Right lobe of liver (tissue), 6 donors: ENCODE measurements around the gene NR2F6. TPM values are rescaled to one million over a fixed set of nuclear protein-coding genes. Genes with fewer than 3 reads are reported as not detected.
"Not testable (repeated sequence)": the region's sequence is repeated elsewhere in the genome, so short reads cannot be mapped to it uniquely, and the experiment has no call there.

ENCODE experiments used
- ATAC-seq, 4 donors: fragments of 200-7000 bp; cut with Tn5 transposase; one replicate each; pipeline ENCODE4 v1.9.1; 2020; ENCODE audit warnings: mild to moderate bottlenecking in 4 of 4, moderate library complexity in 4 of 4
- DNase-seq, 3 donors: peaks; one replicate each; pipeline ENCODE4 v3.0.0-alpha.2; 2020
- H3K27ac ChIP-seq, 3 donors: fragments of 200-600 bp; one replicate each; pipeline ENCODE4 v1.8.0; 2022
- H3K27me3 ChIP-seq, 2 donors: fragments of 200-600 bp; one replicate each; pipeline ENCODE4 v1.8.0; 2022
- H3K36me3 ChIP-seq, 4 donors: fragments of 200-600 bp; sonication (generic) in 1 of 4; one replicate each; pipeline versions ENCODE4 v1.5.1 to v1.8.0; 2017 to 2022; ENCODE audit warnings: control low read depth in 1 of 4
- H3K4me1 ChIP-seq, 4 donors: fragments of 200-600 bp; sonication (generic) in 1 of 4; one replicate each; pipeline versions ENCODE4 v1.5.1 to v1.8.0; 2017 to 2022; ENCODE audit warnings: control low read depth in 1 of 4
- H3K4me3 ChIP-seq, 3 donors: fragments of 200-600 bp; one replicate each; pipeline ENCODE4 v1.8.0; 2022
- H3K9me3 ChIP-seq, 4 donors: fragments of 200-600 bp; sonication (generic) in 1 of 4; one replicate each; pipeline versions ENCODE4 v1.5.1 to v1.8.0; 2017 to 2022; ENCODE audit warnings: control low read depth in 1 of 4
- POLR2A ChIP-seq: fragments of 450-650 bp; IDR thresholded peaks from one replicate; pipeline ENCODE4 v1.6.1; 2017; ENCODE audit warnings: antibody characterized with exemption, mild to moderate bottlenecking
- WGBS: methylation state at CpG from one replicate; pipeline ENCODE4 v1.1.6; 2018; ENCODE audit warnings: low coverage, low lambda C conversion rate; ENCODE audit not compliant: insufficient coverage; ENCODE audit errors: missing lambda C conversion rate; 5-methylcytosine and 5-hydroxymethylcytosine counted together
- intact Hi-C, 2 donors: fragments of 100-400 bp; cut with DNase I; formaldehyde crosslinking; loops; one replicate each; pipeline versions ENCODE4 v1.11.2 to v1.14.1; 2022
- total RNA-seq, 6 experiments: library from RNA; depleted of rRNA in 2 of 6; stranded (reverse); fragments of >200 nt in 2 of 6; fragmentation: NEBNext Ultra II Directional in 3 of 6; extraction: Animal tissue kit (Norgen Biotek cat#: 25700) in 3 of 6; gene quantifications; one replicate each; pipeline versions ENCODE4 v1.1.0 to v1.2.4, GENCODE V29; 2016 to 2023
- TF ChIP-seq, protein P1 (sequence below), 4 donors: fragments of 200-600 bp in 3 of 4; fragments of 450-650 bp in 1 of 4; IDR thresholded peaks; one replicate each; pipeline versions ENCODE4 v1.5.1 to v1.8.0; 2016 to 2022; ENCODE audit warnings: antibody characterized with exemption in 4 of 4, mild to moderate bottlenecking in 2 of 4
- donor health status: DM: no; HTN: yes; CAD: no.
- donor health status: DM: no; HTN: no; CAD: no.
- donor health status: DM: no; HTN: no; CAD: no.
- donor health status: DM: no; HTN: yes; CAD: no.
- donor health status: DM: no; HTN: yes; CAD: no.

NR2F6 gene
- total RNA-seq, 6 experiments from 2014 or later: 48.5 to 105 (median 80.9) TPM

DNA sequence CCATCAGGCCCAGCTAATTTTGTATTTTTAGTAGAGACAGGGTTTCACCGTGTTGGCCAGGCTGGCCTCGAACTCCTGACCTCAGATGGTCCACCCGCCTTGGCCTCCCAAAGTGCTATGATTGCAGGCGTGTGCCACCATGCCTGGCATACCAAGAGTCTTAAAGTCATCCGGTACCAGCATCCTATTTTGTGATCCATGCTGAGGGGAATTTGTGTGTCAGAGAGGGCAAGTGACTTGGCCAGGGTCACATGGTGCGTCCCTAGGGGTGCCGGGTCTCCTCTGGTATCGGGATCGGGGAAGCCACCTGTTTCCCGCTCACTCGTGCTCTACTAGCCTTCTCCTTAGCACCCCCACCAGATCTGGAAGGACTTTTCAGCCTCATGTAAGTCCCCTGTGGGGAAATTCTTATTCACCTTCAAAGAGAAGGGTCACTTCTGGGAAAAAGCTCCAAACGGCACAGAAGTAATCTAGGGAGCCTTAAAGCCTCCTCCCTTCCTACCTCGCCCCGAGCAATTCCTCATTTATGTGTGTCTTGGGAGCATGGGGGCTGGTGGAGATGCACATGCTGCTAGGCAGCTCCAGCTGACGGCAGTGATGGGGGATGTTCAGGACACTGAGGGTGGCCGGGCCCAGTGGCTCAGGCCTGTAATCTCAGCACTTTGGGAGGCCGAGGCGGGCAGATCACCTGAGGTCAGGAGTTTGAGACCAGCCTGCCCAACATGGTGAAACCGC lies 29.9 kb upstream of the NR2F6 start:
- WGBS: 89% methylated on average over 12 of the region's 19 CpGs
- intact Hi-C loops: no loop called here

DNA sequence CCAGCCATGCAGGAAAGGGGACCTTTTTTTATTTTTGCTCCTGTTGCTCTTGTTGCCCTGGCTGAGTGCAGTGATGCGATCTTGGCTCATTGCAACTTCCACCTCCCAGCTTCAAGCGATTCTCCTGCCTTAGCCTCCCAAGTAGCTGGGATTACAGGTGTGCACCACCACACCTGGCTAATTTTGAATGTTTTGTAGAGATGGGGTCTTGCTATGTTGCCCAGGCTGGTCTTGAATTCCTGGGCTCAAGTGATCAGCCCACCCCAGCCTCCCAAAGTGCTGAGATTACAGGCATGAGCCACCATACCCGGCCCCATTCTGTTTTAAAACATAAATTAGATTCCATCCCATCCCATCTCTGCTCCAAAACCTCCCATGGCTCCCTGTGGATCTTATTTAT lies 29.2 kb upstream of the NR2F6 start:
- H3K9me3 ChIP-seq, ATAC-seq, intact Hi-C loops, H3K4me3 ChIP-seq, DNase-seq, H3K4me1 ChIP-seq, H3K27ac ChIP-seq, H3K27me3 ChIP-seq: not testable (repeated sequence)
- 93% methylated on average over 2 of the region's 3 CpGs for WGBS
- H3K36me3 ChIP-seq: peaks cover 0 to 33% (median 4%) of the 10 kb centered on the region in 4 donors

More for the DNA sequence above, 29.9 kb upstream of the NR2F6 start:
- ATAC-seq: no peak
- no peaks in the 10 kb centered on the region for H3K27me3 ChIP-seq
- no peaks in the 10 kb centered on the region for H3K4me1 ChIP-seq
- no peak for DNase-seq
- H3K36me3 ChIP-seq: peaks cover 0 to 33% (median 4%) of the 10 kb centered on the region in 4 donors
- H3K27ac ChIP-seq: no peak overlapping the region
- H3K4me3 ChIP-seq: no peak overlapping the region
- TF ChIP-seq, protein P1, sequence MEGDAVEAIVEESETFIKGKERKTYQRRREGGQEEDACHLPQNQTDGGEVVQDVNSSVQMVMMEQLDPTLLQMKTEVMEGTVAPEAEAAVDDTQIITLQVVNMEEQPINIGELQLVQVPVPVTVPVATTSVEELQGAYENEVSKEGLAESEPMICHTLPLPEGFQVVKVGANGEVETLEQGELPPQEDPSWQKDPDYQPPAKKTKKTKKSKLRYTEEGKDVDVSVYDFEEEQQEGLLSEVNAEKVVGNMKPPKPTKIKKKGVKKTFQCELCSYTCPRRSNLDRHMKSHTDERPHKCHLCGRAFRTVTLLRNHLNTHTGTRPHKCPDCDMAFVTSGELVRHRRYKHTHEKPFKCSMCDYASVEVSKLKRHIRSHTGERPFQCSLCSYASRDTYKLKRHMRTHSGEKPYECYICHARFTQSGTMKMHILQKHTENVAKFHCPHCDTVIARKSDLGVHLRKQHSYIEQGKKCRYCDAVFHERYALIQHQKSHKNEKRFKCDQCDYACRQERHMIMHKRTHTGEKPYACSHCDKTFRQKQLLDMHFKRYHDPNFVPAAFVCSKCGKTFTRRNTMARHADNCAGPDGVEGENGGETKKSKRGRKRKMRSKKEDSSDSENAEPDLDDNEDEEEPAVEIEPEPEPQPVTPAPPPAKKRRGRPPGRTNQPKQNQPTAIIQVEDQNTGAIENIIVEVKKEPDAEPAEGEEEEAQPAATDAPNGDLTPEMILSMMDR (IDR thresholded peaks at IDR 0.05): no peak
- TF ChIP-seq POLR2A: no peak
- H3K9me3 ChIP-seq: no peaks in the 10 kb centered on the region

DNA sequence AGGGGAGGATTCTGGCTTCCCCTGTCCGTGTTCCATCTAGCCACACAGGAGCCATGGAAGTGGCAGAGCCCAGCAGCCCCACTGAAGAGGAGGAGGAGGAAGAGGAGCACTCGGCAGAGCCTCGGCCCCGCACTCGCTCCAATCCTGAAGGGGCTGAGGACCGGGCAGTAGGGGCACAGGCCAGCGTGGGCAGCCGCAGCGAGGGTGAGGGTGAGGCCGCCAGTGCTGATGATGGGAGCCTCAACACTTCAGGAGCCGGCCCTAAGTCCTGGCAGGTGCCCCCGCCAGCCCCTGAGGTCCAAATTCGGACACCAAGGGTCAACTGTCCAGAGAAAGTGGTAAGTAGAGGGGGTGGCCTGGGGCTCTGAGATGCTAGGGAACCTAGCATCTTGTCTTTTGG lies 23.0 kb upstream of the NR2F6 start:
- ATAC-seq: no peak
- no peaks in the 10 kb centered on the region for H3K27me3 ChIP-seq
- intact Hi-C loops: no loop called here
- peaks cover 0 to 6% (median 3%) of the 10 kb centered on the region in 4 donors for H3K4me1 ChIP-seq
- 88% methylated on average over 6 of the region's 13 CpGs for whole genome bisulfite sequencing
- peaks cover 0 to 11% (median 2%) of the 10 kb centered on the region in 4 donors for H3K36me3 ChIP-seq
- H3K27ac ChIP-seq: no peak overlapping the region
- no peak for DNase-seq
- H3K4me3 ChIP-seq: no peak overlapping the region
- TF ChIP-seq, protein P1 (IDR thresholded peaks at IDR 0.05): no peak
- no peak for TF ChIP-seq POLR2A
- H3K9me3 ChIP-seq: no peaks in the 10 kb centered on the region

DNA sequence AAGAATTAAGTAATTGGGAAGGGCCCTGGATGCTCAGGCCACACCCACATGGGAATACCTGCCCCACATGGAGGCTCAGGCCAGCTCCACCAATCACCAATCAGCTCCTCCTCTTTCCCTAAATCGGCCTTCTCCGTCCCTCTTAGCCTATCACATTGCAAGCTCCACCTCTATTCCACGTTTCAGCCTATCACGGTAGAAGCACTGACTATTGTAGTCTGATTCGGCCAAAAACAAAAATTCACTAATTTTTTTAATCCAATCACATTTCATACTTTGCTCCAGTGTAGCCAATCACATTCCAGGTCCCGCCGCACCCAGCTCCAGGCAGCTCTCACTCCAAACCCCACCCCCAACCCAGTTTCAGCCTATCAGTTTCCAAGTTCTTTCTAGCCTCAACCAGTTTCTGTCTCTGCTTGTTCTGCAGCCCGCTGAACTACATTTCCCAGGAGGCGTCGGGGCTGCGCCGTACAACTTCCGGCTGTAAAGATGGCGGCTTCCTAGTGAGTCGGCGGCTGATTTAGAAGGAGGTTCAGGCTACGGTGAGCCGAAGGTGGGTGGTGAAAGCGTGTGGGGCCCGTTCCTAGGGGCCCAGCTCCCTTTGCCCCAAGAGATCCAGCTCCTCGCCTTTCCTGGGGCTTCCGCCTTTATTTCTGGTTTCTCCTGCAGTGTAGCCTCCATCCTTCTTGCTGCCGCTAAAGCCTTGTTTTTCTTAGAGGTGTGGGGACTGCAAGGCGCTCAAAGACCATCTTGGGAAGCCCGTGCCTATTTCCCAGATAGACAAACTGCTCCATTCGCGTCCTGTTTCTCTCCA lies 21.5 kb upstream of the NR2F6 start, which contains the start of gene BABAM1:
BABAM1 (plus strand) TSS at position 469 of the 814 bp plus-strand sequence. CDS start 1,364 bp downstream, outside the sequence.
- peaks cover 0 to 11% (median 2%) of the 10 kb centered on the region in 4 donors for H3K36me3 ChIP-seq
- intact Hi-C loops: no loop called here
- H3K4me1 ChIP-seq: peaks cover 0 to 6% (median 3%) of the 10 kb centered on the region in 4 donors
- peak; percentile 43 for TF ChIP-seq POLR2A
- TF ChIP-seq, protein P1 (IDR thresholded peaks at IDR 0.05): no peak
- under 1% methylated on average over 27 of the region's 27 CpGs for WGBS
- H3K27ac ChIP-seq: peak within 1 kb of the TSS in 2 of 3 donors; percentile 45 to 65
- ATAC-seq: peak; percentile 95 to 97 (median 96)
- DNase-seq: peak; percentile 92 to 97 (median 94)
- no peaks in the 10 kb centered on the region for H3K27me3 ChIP-seq
- peak within 1 kb of the TSS; percentile 80 to 89 (median 87) for H3K4me3 ChIP-seq
- H3K9me3 ChIP-seq: no peaks in the 10 kb centered on the region
